ENCODE results near the gene VENTX.

Gene VENTX

DNA sequence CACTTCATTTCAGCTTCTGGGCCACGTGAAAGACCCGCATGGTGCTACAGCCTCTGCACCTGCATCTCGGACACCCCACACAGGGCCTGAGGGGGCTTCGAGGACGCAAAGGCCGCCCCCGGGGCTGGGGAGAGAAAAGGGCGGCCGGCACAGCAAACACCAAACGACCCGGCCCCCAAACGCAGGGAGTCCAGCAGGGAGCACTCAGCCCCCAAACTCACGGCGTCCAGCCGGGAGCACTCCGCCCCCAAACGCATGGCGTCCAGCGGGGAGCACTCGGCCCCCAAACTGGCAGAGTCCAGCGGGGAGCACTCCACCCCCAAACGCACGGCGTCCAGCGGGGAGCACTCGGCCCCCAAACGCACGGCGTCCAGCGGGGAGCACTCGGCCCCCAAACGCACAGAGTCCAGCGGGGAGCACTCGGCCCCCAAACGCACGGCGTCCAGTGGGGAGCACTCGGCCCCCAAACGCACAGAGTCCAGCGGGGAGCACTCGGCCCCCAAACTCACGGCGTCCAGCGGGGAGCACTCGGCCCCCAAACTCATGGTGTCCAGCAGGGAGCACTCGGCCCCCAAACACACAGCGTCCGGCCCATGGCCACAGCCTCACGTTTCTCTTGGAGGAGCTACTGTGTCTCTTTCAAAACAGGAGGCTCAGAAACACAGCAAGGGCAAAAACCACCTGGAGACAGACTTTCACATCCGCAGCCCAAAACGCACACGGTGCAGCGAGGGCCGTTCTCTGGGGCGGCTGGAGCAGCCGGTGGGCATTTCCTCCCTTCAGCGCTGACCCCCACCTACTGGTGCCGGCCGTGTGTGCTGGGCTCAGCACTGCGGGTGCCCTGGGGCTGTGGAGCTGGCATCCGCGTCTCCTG is 34.6 kb upstream of the VENTX start:
- no peak for DNase-seq

DNA sequence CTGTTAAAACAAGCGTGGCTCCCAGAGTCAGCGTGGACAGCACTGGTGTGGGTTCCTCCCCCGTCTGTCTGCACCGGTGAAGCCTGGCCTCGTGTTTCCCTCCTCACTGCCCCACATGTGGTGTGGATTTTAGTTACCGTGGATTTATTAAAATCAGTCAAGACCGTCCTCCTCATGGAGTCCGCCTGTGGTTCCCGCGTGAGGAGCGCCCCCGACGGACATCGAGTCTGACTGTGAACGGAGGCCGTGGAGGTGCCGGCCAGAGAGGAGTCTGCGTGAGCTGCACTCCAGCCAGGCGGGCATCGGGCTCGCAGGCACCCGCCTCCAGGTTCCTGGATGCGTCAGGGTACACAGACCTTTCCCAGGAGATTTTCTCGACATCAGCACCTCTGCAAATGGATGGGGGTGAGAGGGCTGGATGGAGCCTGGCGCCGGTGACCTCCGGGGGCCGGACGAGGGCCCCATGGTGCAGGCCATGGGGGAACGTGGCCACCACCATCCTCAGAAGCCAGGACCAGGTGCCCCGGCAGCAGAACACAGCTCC is 33.9 kb upstream of the VENTX start:
- no peak for DNase-seq

DNA sequence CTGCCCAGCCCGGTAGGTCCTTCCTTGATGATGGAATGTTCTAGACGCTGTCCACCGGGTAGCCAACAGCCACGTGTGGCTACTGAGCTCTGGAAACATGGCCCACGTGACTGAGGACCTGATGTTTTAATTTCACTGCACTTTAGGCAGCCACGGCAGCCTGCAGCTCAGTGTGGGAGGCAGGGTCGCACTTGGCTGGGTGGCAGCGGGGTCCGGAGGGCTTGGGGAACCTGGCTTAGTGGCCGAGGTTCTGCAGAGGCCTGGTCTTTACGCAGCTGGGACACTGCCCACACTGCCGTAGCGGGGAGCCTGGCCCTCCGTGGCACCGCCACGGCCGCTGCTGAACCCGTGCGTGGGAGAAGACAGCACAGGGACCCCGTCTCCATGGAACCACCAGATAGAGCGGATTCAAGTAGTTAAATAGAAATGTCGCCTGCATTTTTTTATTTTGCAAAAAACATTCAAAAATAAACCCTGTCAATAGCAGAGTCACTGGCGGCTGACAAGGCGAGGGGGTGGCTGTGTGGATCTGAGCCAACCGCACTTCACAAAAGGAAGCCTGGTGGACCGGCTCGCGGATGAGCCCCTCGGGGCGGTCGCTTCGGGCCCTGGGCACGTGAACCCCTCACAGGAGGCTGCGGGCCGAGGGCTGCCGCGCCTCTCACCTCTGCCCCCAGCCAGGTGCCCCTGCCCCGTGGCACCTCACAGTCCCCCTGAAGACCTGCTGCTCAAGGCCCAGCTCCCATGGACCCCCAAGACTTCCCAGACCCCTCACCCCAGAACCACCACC is 33.2 kb upstream of the VENTX start:
- no peak for DNase-seq

DNA sequence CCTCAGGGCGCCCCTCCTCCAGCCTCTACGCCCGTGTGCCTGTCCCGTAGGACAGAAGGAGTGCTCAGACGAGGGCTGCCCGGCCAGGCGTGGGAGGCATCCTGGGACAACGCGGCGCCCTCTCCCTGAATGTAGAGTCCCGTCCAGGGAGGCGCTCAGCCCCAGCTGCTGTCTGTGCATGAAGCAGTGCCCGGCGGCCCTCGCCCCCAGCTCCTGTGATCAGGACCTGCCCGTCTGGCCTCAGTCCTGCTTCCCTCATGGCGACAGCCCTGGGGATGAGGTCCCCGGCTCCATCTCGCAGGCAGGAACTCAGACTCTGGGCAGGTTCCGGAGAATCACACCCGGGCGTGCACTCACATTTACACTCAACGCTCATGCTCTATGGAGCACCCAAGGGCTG is 32.5 kb upstream of the VENTX start:
- no peak for DNase-seq

DNA sequence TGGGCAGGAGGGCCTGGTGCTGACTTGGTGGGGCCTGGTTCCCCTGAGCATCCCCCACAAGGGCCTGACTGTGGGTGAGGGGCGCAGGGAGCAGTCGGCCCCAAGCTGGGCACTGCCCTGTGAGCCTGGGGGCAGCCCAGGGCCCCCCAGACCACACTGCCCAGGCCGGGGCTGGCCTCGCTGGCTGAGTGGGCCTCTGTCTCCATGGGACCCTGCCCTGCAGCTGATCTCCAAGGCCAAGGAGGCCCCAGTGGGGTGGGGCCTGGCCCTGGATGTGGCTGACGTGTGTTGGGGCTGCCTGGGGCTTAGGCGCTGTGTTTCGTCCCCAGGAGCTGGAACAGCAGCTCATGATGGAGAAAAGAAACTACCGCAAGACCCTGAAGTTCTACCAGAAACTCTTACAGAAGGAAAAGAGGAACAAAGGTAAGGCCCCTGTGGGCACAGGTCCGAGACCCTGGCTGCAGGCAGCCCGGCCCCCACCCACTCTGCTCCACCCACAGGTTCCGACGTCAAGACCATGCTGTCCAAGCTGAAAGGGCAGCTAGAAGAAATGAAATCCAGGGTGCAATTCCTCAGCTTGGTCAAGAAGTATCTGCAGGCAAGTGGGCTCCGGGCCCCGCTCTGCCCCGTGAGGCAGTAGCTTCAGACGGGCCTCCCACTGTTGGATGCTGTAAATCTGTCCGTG is 31.2 kb upstream of the VENTX start:
- no peak for DNase-seq

DNA sequence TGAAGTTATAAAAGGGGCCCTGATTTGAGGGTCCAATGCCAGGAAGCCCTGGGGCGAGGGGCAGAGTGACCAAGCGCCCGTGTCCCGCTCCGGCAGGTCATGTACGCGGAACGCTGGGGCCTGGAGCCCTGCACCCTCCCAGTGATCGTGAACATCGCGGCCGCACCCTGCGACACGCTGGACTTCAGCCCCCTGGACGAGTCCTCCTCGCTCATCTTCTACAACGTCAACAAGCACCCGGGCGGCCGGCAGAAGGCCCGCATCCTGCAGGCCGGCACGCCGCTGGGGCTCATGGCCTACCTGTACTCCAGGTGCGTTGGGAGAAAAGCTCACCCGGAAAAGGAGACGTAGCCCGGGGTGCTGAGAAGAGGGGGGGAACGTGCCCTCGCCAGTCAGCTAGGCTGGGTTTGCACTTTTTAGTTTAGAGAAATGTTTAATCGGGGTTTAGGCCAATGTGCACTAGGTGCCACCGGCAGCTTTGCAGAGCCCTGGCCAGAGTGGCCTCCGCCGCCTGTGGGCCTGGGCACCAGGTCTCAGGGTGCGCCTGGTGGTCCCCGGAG is 30.5 kb upstream of the VENTX start:
- no peak for DNase-seq

DNA sequence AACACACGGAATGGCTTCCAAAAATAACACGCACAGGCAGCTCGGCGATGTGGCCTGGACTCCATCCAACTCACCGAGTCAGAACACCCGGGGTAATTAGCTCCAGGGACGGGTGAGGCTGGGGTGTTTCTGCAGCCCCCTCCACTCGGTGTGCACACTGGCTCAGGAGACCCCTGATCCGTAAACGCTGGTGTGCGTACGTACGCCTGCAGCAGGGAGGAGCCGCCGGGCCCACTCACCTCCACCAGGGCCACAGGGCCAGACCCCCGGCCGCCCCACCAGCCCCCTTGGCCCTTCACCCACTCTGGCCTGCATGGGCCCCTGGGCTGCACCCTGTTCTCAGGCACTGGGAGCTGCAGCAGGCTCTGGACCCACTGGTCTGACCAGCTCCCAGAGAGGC is 30.0 kb upstream of the VENTX start:
- no peak for DNase-seq

DNA sequence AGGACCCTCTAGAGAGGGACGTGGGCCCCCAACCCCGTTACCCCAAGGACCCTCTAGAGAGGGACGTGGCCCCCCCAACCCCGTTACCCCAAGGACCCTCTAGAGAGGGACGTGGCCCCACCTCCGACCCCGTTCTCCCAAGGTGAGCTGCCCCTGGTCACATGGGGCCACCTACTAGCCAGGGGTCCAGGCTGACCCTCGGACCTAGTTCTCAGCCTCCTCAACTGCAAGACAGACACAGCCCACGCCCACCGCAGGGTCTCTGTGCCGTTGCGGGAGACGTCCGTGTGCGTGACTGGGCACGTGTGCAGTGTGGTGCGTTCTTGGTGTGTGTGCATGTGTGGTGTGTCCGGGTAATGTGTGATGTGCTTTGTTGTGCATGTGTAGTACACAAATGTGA is 29.2 kb upstream of the VENTX start:
- no peak for DNase-seq

DNA sequence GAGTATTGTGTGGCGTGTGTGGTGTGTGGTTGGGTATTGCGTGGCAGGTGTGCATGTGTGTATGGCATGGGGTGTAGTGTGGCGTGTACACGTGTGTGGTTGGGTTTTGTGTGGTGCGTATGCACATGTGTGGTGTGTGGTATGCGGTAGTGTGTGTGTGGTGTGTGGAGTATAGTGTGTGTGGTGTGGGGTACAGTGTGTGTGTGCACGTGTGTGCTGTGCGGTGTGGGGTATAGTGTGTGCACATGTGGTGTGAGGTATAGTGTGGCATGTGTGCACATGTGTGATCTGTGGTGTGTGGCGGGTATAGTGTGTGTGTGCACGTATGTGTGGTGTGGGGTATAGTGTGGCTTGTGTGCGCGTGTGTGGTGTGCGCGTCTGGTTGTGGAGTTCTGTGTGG is 28.5 kb upstream of the VENTX start:
- DNase-seq: no peak

DNA sequence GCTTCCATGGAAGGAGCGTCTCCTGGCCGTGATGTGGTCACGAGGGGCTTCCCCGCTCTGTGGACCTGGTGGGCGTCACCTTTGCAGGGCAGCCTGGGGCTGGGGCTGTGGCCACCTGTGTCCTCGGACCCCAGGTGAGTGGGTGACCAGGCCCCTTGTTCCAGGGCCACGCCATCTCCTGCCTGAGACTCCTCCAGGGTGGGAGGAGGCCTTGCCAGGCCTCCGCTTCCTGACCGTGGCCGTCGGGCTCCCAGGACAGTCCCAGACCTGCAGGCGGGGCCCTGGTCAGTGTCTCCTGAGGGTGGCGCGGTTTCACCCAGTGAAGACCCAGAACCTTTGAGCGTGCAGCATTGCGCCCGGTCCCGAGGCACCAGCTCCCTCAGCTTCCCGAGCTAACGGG is 28.0 kb upstream of the VENTX start:
- no peak for DNase-seq

DNA sequence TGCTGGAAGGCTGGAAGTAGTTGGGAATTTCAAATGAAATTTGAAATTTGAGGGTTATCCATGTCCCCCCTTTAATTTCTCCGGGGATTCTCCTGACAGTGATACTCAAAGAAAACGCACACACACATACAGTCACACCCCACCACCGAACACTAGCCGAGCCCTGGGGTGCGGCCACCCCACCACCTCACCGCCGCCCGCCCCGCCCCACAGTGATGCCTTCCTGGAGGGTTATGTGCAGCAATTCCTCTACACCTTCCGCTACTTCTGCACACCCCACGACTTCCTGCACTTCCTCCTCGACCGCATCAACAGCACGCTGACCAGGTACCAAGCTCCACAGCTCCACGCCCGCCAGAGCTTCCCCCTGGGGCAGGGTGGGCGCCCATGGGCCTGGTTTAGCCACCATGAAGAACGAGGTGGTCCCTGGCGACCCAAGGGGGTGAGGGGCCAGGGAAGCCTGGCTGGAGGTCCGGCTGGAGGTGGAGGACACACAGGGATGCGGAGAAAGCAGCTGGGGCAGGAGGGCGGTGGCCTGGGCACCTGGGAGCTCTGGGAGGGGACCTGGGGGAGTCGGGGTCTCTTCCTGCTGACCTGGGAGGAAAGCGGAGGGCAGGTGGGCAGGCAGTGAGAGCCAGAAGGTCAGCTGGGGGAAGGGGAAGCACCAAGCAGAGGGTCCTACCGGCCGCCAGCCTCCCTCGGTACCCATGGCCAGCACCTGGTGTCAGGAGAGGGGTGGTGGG is 27.1 kb upstream of the VENTX start:
- DNase-seq: no peak

DNA sequence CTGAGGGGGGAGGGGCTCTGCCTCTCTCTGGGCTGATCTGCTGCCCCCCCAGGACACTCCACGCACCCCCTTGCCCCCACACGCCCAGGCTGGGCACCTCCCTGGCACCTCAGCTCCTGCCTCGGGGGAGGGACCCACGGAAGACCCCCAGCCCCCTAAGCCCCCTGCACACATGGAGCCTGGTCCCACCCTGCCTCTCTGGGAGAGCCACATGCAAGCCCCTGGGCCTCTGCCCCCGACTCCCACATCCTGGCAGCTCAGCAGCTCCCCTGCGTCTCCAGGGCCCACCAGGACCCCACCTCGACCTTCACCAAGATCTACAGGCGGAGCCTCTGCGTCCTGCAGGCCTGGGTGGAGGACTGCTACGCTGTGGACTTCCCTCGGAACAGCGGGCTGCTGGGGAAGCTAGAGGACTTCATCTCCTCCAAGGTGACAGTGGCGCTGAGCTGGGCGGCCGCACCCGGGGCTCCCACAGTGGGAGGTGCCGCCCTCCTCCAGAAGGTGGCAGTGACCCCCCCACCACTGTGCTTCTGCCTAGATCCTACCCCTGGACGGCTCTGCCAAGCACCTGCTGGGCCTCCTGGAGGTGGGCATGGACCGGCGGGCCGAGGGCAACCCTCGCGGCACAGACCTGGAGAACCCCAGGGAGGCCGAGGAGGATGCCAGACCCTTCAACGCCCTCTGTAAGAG is 26.4 kb upstream of the VENTX start:
- DNase-seq: no peak

DNA sequence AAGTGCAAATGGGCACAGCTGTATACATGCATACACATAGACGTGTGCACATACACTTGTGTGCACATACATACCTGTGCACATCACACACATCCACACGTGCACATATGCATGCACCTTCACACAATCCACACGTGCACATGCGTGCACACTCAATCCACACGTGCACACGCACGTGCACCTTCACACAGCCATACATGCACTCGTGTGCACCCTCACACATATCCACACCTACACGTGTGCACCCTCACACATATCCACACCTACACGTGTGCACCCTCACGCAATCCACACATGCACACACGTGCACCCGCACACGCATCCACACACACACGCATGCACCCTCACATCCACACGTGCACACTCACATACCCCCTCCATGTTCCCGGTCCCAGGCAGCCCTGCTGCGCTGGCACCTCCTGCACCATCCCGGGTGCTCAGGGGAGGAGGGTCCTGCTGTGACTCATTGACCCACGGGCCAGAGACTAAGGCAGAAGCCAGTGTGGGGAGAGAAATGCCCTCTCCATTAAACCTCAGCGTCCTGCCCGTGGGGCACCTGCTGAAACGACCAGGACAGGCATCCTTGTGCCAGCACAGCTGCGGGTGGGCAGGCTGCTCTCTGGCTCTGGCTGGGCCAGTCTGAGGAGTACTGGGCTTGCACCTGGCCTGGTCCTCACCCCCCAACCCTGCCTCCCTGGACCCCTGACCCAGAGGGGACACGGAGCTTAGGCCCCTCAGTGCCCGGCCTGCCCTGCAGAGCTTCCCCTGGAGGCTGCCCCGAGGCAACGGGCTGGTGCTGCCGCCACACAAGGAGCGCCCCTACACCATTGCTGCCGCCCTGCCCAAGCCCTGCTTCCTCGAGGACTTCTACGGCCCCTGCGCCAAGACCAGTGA is 25.4 kb upstream of the VENTX start:
- DNase-seq: no peak

DNA sequence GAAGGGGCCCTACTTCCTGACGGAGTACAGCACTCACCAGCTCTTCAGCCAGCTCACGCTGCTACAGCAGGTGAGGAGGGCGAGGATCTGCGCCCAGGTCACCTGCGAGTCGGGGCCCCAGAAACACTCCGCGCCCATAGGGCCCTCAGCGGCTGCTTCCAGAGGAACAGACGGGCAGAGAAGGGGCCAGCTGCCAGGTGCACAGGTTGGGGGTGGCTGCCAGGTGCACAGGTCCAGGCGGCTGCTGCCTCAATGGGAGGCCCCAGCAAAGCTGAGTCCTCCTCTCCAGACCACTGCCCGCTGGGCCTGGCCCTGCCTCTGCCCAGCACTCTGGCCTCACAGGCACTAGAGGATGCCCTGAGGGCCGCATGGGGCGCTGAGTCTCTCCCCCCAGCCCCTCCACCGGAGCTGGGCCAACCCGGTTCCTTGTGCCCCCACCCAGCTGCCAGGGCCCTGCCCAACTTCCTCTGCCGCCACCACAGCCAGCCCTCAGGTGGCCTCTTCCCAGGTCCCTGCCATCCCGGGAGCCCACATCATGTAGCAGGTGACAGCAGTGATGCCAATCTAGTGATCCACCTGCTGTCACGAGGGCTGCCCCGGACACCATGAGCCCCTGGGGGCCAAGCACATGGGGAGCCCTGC is 24.7 kb upstream of the VENTX start:
- DNase-seq: no peak

DNA sequence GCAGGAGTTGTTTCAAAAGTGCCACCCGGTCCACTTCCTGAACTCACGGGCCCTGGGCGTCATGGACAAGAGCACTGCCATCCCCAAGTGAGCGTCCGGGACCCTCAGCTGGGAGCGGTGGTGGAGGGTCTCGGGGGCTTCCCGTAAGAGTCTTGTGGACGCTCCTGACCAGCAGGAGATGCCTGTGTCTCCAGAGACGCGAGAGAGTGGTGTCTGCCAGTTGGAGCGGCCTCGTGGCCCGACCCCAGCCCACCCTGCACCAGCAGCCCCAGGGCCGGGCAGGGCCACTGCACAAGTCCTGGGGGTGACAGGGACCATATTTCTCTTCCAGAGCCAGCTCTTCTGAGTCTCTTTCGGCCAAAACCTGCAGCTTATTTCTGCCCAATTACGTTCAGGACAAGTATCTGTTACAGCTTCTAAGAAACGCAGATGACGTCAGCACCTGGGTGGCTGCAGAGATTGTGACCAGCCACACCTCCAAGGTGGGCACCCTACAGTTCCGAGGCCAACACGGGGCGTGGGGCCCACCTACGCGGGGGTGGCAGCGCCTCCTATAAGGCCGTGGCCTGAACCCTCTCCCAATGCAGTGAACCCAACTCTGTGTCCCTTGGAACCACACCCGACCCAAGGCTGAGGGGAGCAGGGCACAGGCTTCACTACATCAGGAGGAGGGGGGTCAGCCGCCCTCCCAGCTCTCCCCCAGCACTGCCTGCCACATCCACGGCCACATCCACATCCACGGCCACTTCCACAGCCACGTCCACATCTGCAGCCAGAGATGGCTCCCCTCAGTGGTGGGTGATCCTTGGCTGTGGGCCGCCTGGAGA is 23.8 kb upstream of the VENTX start:
- DNase-seq: no peak

DNA sequence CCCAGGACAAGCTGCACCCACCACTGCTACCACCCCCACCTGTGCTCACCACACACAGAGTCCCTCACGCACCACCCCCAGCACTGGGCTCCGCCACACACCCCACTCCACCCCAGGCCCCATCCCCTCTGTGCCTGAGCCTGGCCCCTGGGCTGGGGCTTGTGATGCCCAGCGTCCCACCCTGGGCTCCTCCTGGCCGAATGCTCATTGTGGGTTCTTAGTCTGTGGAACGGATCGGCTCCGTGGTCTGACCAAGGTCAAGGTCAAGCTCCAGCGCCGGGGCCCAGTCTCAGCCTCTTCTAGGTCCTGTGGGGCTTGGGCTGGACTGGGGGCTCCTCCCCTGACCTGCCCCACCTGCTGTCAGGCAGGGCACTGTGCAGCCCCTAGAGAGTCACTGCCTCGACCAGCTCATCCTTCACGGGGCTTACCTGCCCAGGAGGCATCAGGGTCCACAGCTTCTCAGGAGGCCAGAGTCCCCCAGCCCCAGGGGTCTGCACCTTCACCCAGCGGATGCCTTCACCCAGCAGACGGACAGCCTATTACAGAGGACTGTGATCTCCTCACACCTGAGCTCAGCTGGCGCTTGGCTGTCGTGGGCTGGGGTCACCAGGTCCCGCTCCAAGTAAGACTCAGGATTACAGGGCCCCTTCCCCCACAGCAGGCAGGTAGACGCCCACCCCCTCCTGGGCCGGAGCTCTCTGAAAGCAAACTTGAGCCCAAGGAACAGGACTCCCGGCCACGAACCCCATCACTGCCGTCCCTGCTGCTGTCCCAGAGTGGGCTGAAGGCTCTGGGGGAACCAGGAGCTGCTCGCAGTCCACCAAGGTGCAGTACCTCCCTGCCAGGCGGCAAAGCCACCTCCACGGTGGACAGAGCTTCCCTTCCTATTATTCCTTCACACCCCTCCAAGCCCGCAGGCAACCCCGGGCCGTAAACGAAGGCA is 22.9 kb upstream of the VENTX start:
- no peak for DNase-seq

DNA sequence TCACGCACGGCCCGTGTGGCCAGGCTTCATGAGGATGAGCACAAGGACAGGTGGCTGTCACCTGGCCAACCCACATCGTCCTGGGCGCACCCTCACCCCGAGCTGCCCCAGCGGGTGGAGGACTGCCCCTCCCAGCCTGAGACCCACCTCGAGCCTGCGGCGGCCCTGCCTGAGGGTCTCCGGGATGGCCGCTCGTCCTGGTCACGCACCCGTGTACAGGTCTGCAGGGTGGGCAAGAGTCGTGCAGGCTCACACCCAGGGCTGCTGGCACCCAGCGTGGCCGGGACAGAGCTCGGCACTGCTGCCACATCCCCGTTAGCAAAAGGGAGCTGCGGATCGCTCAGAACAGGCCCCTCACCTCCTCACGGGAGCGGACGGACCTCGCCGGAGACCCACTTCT is 22.1 kb upstream of the VENTX start:
- no peak for DNase-seq

DNA sequence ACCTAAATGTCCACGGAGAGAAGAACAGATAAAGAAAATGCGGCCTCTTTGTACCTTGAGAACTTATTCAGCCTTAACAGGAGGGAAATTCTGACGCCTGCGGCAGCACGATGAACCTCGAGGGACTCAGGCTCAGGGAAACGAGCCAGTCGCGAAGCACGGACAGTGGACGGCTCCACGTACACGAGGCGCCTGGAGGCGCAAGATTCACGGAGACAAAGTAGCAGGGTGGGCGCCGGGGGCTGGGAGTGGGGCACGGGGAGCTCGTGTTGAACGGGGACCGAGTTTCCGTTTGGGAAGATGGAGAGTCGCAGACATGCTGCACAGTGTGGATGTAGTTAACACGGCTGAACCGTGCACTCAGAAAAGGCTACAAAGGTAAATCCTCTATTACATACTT is 20.9 kb upstream of the VENTX start:
- no peak for DNase-seq

Measured in CD4-positive, alpha-beta T cell treated with Interleukin-4 for 4 hours (primary cell).